IMR-90 (cell line): Measurements from ENCODE around the gene RGL4.

Experiments used
- BHLHE40 ChIP-seq: fragments of 150-350 bp; IDR thresholded peaks from 2 replicates; pipeline ENCODE4 v1.6.1; 2016; ENCODE audit warnings: mild to moderate bottlenecking, low read depth, low read length
- CHD1 ChIP-seq: IDR thresholded peaks from 2 replicates; pipeline ENCODE4 v1.6.1; 2012; ENCODE audit warnings: low read depth, low read length, improper control_type of control experiment
- CTCF ChIP-seq: conservative IDR thresholded peaks from 2 replicates; pipeline ENCODE4 v1.5.1; 2012; ENCODE audit warnings: mild to moderate bottlenecking, low read depth, low read length, improper control_type of control experiment
- FOS ChIP-seq: fragments of 150-350 bp; IDR thresholded peaks from 2 replicates; pipeline ENCODE4 v1.6.1; 2016; ENCODE audit warnings: low read depth, low read length
- NFE2L2 ChIP-seq: fragments of 150-350 bp; IDR thresholded peaks from 2 replicates; pipeline ENCODE4 v1.6.1; 2016; ENCODE audit warnings: low read depth, mild to moderate bottlenecking, low read length
- POLR2A ChIP-seq: IDR thresholded peaks from 2 replicates; pipeline ENCODE4 v1.6.1; 2012; ENCODE audit warnings: mild to moderate bottlenecking, low read depth, low read length
- RCOR1 ChIP-seq: IDR thresholded peaks from 2 replicates; pipeline ENCODE4 v1.6.1; 2012; ENCODE audit warnings: mild to moderate bottlenecking, low read length, improper control_type of control experiment; ENCODE audit not compliant: insufficient replicate concordance
- RFX5 ChIP-seq: IDR thresholded peaks from 2 replicates; pipeline ENCODE4 v1.8.0; 2012; ENCODE audit warnings: low read depth, mild to moderate bottlenecking, low read length, moderate library complexity

- no peak for TF ChIP-seq CTCF
- TF ChIP-seq RFX5 = no peak
- TF ChIP-seq BHLHE40 = no peak
- no peak for TF ChIP-seq POLR2A
- TF ChIP-seq RCOR1 = no peak
- TF ChIP-seq CHD1 = no peak
- TF ChIP-seq FOS = no peak
- no peak for TF ChIP-seq NFE2L2
These were observed 7.9 kb downstream of the RGL4 start for GRCh38 chr22:23698673-23699235.
